Caco-2 (cell line): ENCODE data around the gene DPF3. TPM values are rescaled to one million over a fixed set of nuclear protein-coding genes. Genes with fewer than 3 reads are reported as not detected.

Experiments
- BruUV-seq: library from RNA; stranded (reverse); fragments of 400-500 nt; replicated peaks from 2 replicates; lab custom pipeline; 2021; lab: Mats Ljungman, UMichigan
- CTCF ChIA-PET: fragments of 300-600 bp; sonication (Branson Sonifier 250); formaldehyde crosslinking; loops from one replicate; lab custom pipeline; 2022; ENCODE audit warnings: antibody characterized with exemption; lab: Charles Lee
- POLR2A ChIA-PET: fragments of 300-600 bp; sonication (Branson Sonifier 250); formaldehyde crosslinking; loops from one replicate; lab custom pipeline; 2022; ENCODE audit warnings: antibody characterized with exemption; lab: Charles Lee
- DNase-seq, 2 experiments: peaks; one replicate each; pipeline versions ENCODE4 v3.0.0 to v3.0.0-alpha.2; 2020 to 2022
- H3K27me3 ChIP-seq: replicated peaks from 2 replicates; pipeline ENCODE4 v1.6.0; 2011; ENCODE audit warnings: low read length; ENCODE audit not compliant: control insufficient read depth, insufficient read depth
- H3K36me3 ChIP-seq: 2 replicates; pipeline ENCODE4 v1.5.1; 2011; ENCODE audit warnings: low read length; ENCODE audit not compliant: control insufficient read depth, insufficient read depth
- H3K4me1 ChIP-seq: fragments of 250-450 bp; sonication (Bioruptor Pico); 2 replicates; pipeline ENCODE4 v1.5.1; 2020; ENCODE audit warnings: mild to moderate bottlenecking
- H3K4me3 ChIP-seq: 2 replicates; pipeline ENCODE4 v1.5.1; 2011; ENCODE audit warnings: low read depth, mild to moderate bottlenecking, control low read depth, low read length
- H3K9me3 ChIP-seq: fragments of 250-450 bp; sonication (Bioruptor Pico); 2 replicates; pipeline ENCODE4 v1.5.1; 2020; ENCODE audit warnings: mild to moderate bottlenecking, moderate library complexity
- H3K27ac Mint-ChIP-seq: one replicate; pipeline ENCODE4 v1.8.0; 2022; ENCODE audit warnings: mixed read lengths; ENCODE audit not compliant: unreplicated experiment
- H3K27me3 Mint-ChIP-seq: one replicate; pipeline ENCODE4 v1.8.0; 2022; ENCODE audit warnings: mixed read lengths; ENCODE audit not compliant: insufficient read depth, unreplicated experiment
- H3K36me3 Mint-ChIP-seq: one replicate; pipeline ENCODE4 v1.8.0; 2022; ENCODE audit warnings: mild to moderate bottlenecking, mixed read lengths; ENCODE audit not compliant: insufficient read depth, unreplicated experiment
- H3K4me1 Mint-ChIP-seq: one replicate; pipeline ENCODE4 v1.8.0; 2022; ENCODE audit warnings: low read depth, mixed read lengths; ENCODE audit not compliant: unreplicated experiment
- H3K4me3 Mint-ChIP-seq: one replicate; pipeline ENCODE4 v1.8.0; 2022; ENCODE audit warnings: mild to moderate bottlenecking, moderate library complexity, mixed read lengths; ENCODE audit not compliant: unreplicated experiment
- H3K9me3 Mint-ChIP-seq: one replicate; pipeline ENCODE4 v1.8.0; 2022; ENCODE audit warnings: mixed read lengths; ENCODE audit not compliant: unreplicated experiment
- CTCF ChIP-seq, 2 experiments: fragments of 200-600 bp in 1 of 2; IDR thresholded peaks; 1 replicate in 1 of 2; 2 replicates in 1 of 2; pipeline versions ENCODE4 v1.5.1 to v1.8.0; 2011 to 2022; ENCODE audit warnings: antibody characterized with exemption in 1 of 2, control low read depth in 1 of 2, inconsistent platforms in 1 of 2, low read depth in 1 of 2, low read length in 1 of 2, mild to moderate bottlenecking in 1 of 2, moderate library complexity in 1 of 2; ENCODE audit not compliant: insufficient read depth in 1 of 2, severe bottlenecking in 1 of 2, unreplicated experiment in 1 of 2
- intact Hi-C: fragments of 100-400 bp; cut with micrococcal nuclease; formaldehyde crosslinking; loops from one replicate; pipeline ENCODE4 v1.10.0; 2022; ENCODE audit not compliant: unreplicated experiment
- total RNA-seq: library from RNA; stranded (reverse); gene quantifications from 2 replicates; pipeline ENCODE4 v1.2.3, GENCODE V29; 2022

The DPF3 gene
- total RNA-seq, 1 experiment from 2014 or later: not detected

DNA sequence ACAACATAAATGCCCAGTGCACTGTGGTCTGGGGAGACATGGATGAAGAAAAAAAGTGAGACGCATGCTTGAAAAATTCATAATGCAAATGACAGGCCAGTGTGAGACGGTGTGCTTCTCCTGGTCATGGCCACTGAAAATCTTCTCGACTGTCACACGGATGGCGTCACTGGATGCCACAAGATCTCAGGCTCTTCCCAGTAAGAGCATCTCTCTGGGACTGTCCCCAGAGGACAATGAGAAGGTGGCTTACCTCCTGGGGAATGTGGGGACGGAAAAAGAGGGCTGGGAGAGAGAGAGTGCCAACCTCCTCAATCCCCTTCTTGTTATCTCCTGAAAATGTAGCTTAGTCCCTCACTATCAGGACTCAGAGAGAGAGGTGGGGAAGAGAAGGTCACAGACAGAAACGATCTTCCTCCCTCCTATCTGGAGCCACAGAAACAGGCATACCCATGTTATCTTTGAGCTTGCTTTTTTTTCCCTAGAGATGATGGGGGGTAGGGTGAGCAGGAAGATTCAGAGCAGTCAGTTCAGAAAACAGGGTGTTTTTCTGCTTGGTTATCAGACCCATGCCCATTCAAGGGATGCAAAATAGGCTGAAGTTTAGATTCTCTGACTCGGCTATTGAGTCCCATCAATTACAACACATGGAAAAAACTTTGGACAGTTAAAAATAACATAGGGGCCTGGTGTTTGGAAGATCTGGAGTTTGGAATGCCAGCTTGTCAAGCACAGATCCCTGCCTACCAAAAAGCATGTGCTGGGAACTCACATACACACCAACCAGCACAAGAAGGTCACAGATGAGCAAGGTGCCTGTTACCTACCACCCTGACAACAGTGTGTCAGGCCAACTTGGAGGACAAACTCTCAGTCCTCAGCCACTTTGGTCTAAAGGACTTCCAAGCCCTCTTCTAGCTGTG lies 24.2 kb downstream of the DPF3 start:
- H3K27me3 Mint-ChIP-seq: peaks cover 19% of the 10 kb centered on the region
- no peak for TF ChIP-seq CTCF (IDR thresholded peaks at IDR 0.05; ENCODE audit: insufficient read depth in 1 of 2, low read depth in 1 of 2, low read length in 1 of 2, severe bottlenecking in 1 of 2, unreplicated experiment in 1 of 2)
- H3K27me3 ChIP-seq: no peaks in the 10 kb centered on the region
- no peak for DNase-seq
- H3K4me1 ChIP-seq: no peaks in the 10 kb centered on the region
- POLR2A ChIA-PET: no interaction called here
- BruUV-seq: no TSS peak
- no peaks in the 10 kb centered on the region for H3K9me3 Mint-ChIP-seq
- no peaks in the 10 kb centered on the region for H3K36me3 Mint-ChIP-seq
- H3K9me3 ChIP-seq: no peaks in the 10 kb centered on the region; the same call in 1 of the 2 replicates
- CTCF ChIA-PET: no interaction called here
- H3K27ac Mint-ChIP-seq: no peak overlapping the region
- intact Hi-C loops: no loop called here
- H3K4me3 ChIP-seq: no peak overlapping the region
- H3K36me3 ChIP-seq: no peaks in the 10 kb centered on the region
- no peak overlapping the region for H3K4me3 Mint-ChIP-seq
- H3K4me1 Mint-ChIP-seq: no peaks in the 10 kb centered on the region

GRCh38 chr14:72868500-72868899 lies 25.4 kb downstream of the DPF3 start:
- H3K4me3 Mint-ChIP-seq: no peak overlapping the region
- no peaks in the 10 kb centered on the region for H3K9me3 Mint-ChIP-seq
- no peak overlapping the region for H3K27ac Mint-ChIP-seq
- ChIA-PET POLR2A (no interaction called here), CTCF (no interaction called here)
- H3K27me3 ChIP-seq: no peaks in the 10 kb centered on the region
- intact Hi-C loops: no loop called here
- TF ChIP-seq CTCF (IDR thresholded peaks at IDR 0.05; ENCODE audit: insufficient read depth in 1 of 2, low read depth in 1 of 2, low read length in 1 of 2, severe bottlenecking in 1 of 2, unreplicated experiment in 1 of 2): no peak
- no peaks in the 10 kb centered on the region for H3K36me3 ChIP-seq
- no peaks in the 10 kb centered on the region for H3K4me1 Mint-ChIP-seq
- DNase-seq: no peak
- no peaks in the 10 kb centered on the region for H3K4me1 ChIP-seq
- H3K36me3 Mint-ChIP-seq: no peaks in the 10 kb centered on the region
- peaks cover 22% of the 10 kb centered on the region for H3K27me3 Mint-ChIP-seq
- no peak overlapping the region for H3K4me3 ChIP-seq
- H3K9me3 ChIP-seq: no peaks in the 10 kb centered on the region; the same call in 1 of the 2 replicates
- BruUV-seq: no TSS peak

DNA sequence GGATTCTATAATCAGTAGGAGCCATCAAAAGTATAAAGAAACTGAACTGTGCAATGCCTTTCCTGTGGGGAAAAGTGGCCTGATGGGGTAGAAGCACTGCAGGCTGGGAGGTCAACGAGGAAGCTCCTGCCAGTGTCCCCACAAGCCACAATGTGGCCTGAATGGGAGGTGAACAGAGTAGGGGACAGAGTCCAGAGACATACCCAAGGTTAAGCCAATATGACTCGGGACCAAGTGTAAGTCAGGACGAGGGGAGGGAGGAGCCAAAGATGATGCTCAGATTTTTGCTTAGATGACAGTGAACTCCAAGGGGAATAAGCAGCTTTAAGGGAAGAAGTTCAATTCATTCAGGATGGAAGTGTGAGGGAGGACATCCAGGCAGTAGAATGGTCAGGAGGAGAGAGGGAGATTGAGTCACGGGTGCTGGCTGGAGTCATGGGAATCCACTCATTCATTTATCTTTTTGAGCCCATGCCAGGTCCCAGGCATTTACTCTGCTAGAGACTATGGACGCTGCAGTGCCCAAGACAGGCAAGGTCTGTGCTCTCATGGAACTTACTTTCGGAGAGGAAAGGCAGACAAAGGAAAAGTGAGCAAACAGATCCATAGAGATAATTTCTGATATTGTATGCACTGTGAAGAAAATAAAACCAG lies 29.1 kb downstream of the DPF3 start:
- DNase-seq: no peak
- Histone ChIP-seq H3K9me3 (no peaks in the 10 kb centered on the region), H3K36me3 (no peaks in the 10 kb centered on the region), H3K4me3 (no peak overlapping the region), H3K4me1 (no peaks in the 10 kb centered on the region), H3K27me3 (no peaks in the 10 kb centered on the region)
- TF ChIP-seq CTCF (IDR thresholded peaks at IDR 0.05; ENCODE audit: insufficient read depth in 1 of 2, low read depth in 1 of 2, low read length in 1 of 2, severe bottlenecking in 1 of 2, unreplicated experiment in 1 of 2): no peak
- H3K4me3 Mint-ChIP-seq: no peak overlapping the region
- intact Hi-C loops: no loop called here
- POLR2A ChIA-PET: no interaction called here
- H3K4me1 Mint-ChIP-seq: no peaks in the 10 kb centered on the region
- BruUV-seq: no TSS peak
- CTCF ChIA-PET: no interaction called here
- peaks cover 35% of the 10 kb centered on the region for H3K27me3 Mint-ChIP-seq
- no peak overlapping the region for H3K27ac Mint-ChIP-seq
- no peaks in the 10 kb centered on the region for H3K9me3 Mint-ChIP-seq
- H3K36me3 Mint-ChIP-seq: no peaks in the 10 kb centered on the region
